ENCODE measurements around the gene FBXL17.

DNA sequence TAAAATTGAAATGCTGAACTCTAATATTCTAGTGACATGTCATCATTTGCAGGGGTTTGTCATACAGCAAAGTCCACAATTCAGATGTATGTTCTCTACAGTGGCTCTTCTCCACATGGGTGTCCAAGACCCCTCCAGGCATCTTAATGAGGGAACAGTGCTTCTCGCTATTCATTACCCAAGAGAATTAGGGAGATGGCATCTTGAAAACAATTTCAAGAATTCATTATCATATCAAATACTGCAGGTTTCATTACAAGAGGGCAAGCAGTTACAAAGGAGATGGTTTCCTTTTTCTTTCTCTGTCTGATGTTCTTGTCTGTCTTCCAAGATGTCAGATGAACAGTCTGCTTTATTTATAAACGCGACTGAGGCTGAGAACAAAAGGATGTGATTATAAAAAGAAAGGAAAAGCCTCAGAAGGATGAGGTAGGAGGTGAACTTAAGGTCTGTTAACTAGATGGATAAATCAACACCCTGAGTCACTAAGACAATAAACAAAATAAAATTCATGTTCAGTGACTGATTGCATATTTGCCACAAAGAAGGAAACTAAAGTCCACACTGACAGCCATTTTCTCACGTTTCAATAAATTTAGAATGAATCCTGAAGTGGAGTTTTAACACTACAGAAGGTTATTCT is 384.4 kb downstream of the FBXL17 start:
- TF ChIP-seq, protein P1, sequence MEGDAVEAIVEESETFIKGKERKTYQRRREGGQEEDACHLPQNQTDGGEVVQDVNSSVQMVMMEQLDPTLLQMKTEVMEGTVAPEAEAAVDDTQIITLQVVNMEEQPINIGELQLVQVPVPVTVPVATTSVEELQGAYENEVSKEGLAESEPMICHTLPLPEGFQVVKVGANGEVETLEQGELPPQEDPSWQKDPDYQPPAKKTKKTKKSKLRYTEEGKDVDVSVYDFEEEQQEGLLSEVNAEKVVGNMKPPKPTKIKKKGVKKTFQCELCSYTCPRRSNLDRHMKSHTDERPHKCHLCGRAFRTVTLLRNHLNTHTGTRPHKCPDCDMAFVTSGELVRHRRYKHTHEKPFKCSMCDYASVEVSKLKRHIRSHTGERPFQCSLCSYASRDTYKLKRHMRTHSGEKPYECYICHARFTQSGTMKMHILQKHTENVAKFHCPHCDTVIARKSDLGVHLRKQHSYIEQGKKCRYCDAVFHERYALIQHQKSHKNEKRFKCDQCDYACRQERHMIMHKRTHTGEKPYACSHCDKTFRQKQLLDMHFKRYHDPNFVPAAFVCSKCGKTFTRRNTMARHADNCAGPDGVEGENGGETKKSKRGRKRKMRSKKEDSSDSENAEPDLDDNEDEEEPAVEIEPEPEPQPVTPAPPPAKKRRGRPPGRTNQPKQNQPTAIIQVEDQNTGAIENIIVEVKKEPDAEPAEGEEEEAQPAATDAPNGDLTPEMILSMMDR (IDR thresholded peaks at IDR 0.05), result no peak
- no peak for TF ChIP-seq ZFX (IDR thresholded peaks at IDR 0.05; ENCODE audit: borderline replicate concordance)

Measured in 22Rv1 (cell line).